Prostate gland (tissue), 2 donors: ENCODE data around the gene DLGAP1.

Experiments
- CTCF ChIP-seq, 4 experiments: fragments of 200-600 bp in 2 of 4; fragments of 450-650 bp in 2 of 4; sonication (generic) in 2 of 4; IDR thresholded peaks; 1 replicate in 3 of 4; 2 replicates in 1 of 4; pipeline ENCODE4 v1.5.1; 2016 to 2019; ENCODE audit warnings: antibody characterized with exemption in 4 of 4, mild to moderate bottlenecking in 2 of 4, moderate library complexity in 2 of 4
- POLR2A ChIP-seq: fragments of 450-650 bp; IDR thresholded peaks from one replicate; pipeline ENCODE4 v1.6.1; 2016; ENCODE audit warnings: antibody characterized with exemption, mild to moderate bottlenecking
- POLR2AphosphoS5 ChIP-seq: sonication (generic); formaldehyde crosslinking; IDR thresholded peaks from one replicate; pipeline ENCODE4 v1.6.1; 2017; ENCODE audit warnings: antibody characterized with exemption

- TF ChIP-seq CTCF (IDR thresholded peaks at IDR 0.05), result no peak
- no peak for TF ChIP-seq POLR2A
- TF ChIP-seq POLR2AphosphoS5, result no peak
Measured at GRCh38 chr18:3596324-3596636, 858.8 kb downstream of the DLGAP1 start.
